ENCODE results near the gene ZNF12. TPM values are rescaled to one million over a fixed set of nuclear protein-coding genes. Genes with fewer than 3 reads are reported as not detected.

ZNF12 gene
- total RNA-seq, 1 experiment from 2014 or later: 19.6 TPM

DNA sequence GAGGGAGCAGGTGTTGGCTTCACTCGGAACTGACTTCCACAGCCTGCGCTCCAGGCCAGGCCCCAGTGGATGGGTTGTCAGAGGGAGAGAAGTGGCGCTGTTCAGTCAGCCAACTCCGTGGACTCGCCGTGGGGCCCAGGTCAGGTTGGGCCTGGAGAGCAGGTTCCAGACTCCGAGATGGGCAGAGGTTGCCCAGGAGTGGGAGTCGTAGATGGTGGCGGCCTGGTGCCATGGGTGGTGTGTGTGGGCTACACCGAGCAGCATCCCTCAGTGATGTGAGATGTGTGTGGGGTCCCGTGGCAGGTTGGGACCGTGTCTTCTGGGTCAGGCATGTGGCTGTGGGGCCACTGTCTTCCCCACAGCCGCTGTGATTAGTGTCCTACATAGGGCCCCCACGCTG is 59.2 kb downstream of the ZNF12 start:
- DNase-seq (ENCODE audit: low read depth): no peak

DNA sequence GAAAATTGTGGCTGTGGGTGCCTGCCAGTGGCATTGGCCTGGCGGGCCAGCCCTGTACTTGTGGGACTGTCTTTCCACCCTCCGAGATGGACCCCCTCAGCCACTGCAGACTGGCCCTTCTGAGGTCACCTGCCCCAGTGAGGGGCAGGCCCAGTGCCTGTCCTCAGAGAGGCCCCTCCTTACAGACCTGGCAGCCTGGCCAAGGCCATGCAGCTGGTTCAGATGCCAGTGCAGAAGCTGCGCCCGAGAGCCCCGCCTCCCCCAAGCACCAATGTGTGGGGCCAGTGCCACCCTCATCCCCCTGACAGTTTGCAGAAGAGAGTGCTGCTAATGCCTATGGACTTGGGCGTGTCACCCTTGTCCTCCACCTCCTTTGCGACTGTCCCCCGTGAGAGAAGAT is 59.7 kb downstream of the ZNF12 start:
- DNase-seq (ENCODE audit: low read depth): no peak

DNA sequence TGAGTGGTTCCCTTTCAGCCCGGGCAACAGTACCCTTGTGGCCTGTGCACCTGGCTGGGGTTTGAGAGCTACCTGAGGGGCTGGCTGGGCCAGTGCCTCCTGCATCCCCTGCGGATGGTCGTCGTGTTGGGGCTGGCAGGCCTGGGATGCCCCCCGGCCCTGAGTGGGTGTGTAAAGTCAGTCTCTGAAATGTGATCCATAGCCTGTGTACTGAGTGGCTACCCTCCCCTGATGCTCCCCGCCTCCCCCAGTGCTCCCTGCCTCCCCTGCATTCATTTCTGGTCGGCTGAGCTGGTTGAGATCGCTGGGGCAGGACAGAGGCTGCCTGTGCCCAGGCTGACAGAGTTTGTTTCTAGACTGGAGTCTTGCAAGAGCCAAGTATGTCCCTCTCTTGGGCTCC is 60.3 kb downstream of the ZNF12 start:
- DNase-seq (ENCODE audit: low read depth): no peak

DNA sequence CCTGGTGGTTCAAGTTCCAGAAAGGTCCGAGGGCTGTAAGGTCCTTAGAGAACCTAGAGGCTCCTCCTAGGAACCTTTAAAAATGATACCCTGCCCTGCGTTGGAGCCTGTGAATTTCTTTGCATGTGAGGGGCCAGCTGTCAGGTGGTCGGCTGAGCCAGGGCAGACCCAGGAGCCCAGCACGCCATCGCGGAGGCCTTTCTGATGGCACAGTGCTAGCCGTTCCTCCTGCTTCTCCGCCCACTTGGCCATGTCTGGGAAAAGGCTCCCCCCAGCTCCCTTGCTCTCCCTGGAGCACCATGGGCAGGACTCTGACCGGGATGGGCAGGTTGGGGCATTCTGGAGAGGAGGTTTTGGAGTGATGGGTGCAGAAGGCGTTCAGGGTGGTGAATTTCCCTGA is 62.0 kb downstream of the ZNF12 start:
- DNase-seq (ENCODE audit: low read depth): no peak

DNA sequence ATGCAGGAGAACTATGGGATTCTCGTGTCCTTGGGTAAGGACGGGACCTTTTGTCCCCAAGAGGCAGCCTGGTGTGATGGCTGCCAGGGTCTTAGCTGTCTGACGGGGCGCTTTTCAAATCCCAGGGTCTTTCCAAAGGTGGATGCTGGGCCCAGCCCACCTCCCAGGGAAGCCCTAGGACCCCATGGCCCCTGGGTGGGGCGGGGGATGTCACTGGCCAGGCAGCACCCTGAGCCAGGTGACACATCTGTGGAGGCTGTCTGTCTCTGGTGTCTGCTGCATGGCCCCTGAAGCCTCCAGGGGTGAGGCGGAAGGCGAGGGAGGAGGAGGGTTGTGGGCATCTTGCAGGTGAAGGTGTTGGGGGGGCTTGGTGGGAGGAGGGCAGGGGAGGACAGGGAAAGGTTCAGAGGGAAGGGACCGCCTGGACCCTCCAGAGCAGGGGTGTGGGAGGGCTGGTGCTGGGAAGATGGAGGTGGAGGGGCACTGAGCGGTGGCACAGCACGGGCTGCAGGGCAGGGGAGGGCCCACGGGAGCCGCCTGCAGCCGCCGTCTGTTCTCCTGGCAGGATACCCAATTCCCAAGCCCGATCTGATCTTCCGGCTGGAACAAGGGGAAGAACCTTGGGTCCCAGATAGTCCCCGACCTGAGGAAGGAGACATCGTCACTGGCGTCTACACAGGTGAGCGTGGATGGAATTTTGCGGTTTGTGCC is 62.7 kb downstream of the ZNF12 start:
- no peak for DNase-seq (ENCODE audit: low read depth)

DNA sequence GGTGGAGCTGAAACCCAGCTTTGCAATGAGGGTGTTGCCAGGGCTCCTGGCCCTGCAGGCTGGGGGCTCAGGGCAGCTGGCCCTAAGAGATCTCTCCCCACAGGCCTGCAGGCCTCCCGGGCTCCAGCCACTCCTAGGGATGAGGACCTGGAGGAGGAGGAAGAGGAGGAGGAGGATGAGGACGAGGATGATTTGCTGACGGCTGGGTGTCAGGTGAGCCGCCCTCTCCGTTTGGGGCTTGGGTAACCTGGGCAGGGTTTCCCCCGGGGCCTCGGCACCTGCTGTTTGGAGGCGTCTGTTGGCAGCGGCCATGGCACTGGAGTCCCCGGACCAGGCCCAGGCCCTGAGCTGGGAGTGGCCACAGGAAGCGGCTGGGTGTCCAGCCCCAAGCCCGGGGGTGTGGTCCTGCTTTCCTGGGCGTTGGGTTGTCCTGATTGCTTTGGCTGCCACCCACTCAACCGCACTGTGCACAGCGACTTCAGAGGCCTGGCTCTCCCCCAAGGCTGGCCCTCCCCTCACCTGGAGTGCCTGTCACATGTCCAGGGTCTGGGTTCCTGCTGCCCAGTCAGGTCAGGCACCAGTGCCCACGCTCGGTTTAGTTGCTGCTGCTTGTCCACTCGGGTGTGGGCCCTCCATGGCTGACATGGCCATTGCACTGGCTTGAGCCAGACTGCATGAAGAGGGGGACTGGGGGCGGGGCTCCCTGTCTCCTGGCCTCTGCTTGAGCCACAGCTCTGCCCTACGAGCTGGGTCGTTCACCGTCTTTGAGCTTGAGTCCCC is 63.7 kb downstream of the ZNF12 start:
- no peak for DNase-seq (ENCODE audit: low read depth)

DNA sequence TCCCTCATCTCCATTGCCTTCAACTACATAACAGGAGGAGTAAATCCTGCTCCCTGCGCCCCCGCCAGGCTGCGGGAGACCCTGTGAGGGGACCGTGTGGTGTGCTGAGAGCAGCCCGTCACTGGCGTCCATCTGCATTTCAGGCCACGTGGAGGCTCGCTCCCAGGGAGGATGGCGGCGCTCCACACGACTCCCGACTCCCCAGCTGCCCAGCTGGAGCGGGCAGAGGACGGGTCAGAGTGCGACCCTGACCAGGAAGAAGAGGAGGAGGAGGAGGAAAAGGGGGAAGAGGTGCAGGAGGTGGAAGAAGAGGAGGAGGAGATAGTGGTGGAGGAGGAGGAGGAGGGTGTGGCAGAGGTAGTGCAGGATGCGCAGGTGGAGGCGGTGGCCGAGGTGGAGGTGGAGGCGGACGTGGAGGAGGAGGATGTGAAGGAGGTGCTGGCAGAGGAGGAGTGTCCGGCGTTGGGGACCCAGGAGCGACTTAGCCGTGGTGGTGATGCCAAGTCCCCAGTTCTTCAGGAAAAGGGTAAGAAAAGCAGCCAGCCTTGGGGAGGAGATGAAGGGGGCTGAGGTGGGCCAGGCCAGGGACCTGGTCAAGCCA is 64.4 kb downstream of the ZNF12 start:
- no peak for DNase-seq (ENCODE audit: low read depth)

DNA sequence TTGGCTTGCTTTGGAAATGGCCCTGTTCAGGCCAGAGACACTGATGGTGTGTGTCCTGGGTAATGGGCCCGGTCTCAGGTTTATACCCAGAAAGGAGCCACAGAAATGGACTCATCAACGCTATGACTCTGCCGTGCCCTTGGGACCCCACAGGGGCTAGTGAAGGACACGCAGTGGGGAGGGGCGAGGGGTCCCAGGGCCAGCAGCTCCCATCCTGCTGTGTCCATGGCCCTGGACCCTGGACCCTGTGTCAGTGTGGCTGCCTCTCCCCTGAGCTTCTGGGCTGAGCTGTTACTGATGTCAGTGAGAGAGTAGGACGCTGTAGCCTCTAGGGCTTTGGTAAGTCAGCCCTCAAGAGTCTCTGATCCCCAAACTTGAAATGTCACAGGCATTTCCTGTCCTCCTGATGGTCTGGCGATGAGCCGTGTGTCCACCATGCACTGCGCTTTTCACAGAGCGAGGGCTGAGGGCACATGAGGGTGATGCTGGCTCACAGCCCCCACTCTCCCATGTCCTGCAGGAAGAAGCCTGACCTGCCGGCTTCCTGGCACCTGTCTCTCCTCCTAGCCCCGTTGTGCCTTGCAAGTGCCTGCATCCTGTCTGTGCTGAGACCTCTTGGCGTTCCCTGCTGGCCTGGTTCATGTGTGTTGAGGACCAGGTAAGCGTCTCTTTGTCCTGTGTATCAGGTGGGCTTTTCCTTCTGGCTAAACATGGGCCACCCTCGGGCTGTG is 65.3 kb downstream of the ZNF12 start:
- DNase-seq (ENCODE audit: low read depth): no peak

DNA sequence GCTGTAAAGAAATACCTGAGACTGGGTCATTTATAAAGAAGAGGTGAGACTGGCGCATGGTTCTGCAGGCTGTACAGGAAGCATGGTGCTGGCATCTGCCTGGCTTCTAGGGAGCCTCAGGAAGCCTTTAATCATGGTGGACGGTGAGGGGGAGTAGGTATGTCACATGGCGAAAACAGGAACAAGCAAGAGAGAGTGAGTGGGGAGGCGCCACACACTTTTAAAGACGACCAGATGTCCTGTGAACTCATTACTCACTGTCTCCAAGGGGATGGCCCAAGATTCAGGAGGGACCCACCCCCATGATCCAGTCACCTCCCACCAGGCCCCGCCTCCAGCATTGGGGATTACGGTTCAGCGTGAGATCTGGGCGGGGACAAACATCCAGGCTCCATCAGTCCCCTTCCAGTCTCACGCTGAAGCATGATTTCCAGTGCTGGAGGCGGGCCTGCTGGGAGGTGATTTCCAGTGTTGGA is 66.5 kb downstream of the ZNF12 start:
- peak; percentile 37 for DNase-seq (ENCODE audit: low read depth)

DNA sequence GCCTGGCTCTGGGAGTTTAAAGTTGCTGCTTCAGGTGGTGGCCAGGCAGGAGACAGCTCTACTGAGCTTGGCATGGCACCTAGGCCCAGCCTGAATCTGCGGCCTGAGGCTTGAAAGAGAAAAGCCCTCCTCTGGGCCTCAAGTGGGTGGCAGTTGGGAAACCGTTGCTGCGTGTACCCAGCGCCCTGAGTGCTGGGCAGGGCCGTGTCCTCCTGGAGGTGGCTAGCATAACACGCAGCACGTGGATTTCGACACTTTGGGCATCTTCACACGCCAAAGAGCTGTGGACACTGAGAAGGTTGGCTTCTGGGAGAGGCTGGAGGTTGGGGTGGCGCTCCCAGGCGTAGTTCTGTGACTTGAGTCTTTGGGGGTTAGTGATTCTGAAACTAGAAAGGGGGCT is 67.1 kb downstream of the ZNF12 start:
- DNase-seq (ENCODE audit: low read depth): no peak

DNA sequence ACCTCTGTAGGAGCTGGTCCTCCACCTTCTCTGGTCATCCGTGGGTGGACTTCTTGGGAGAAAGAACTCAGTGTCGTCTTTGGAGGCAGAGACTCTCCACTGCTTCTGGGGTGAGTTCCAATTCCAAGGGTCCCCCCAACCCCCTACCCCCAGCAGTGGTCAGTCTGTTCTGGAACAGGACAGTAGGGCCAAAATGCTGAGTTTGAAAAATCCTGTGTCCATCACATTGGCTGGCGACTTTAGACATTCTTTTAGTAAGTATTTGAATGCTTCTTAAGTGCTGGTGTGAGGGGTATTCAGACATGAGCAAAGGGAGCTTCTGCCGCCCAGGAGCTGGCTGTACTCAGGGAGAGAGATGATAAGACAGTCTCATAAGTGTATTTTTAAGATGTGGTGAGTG is 67.7 kb downstream of the ZNF12 start:
- no peak for DNase-seq (ENCODE audit: low read depth)

Other genes with a start within 250 kb of the ZNF12 start
- gene KDELR2, start 222.8 kb downstream of the ZNF12 start, total RNA-seq (2014; rRNA removed): 212 and 239 TPM in 2 replicates
- not detected in 2 replicates for gene GRID2IP, start 155.5 kb downstream of the ZNF12 start, total RNA-seq (2014; rRNA removed)
- gene ZDHHC4, start 129.5 kb downstream of the ZNF12 start, total RNA-seq (2014; rRNA removed): 75.4 and 84.8 TPM in 2 replicates
- 24.6 and 24.7 TPM in 2 replicates for gene INTS15, start 116.9 kb downstream of the ZNF12 start, total RNA-seq (2014; rRNA removed)
- 0.38 and 0.69 TPM in 2 replicates for gene ZNF853, start 91.3 kb downstream of the ZNF12 start, total RNA-seq (2014; rRNA removed)
- gene ZNF316, start 69.6 kb downstream of the ZNF12 start, total RNA-seq (2014; rRNA removed): 25.0 and 25.3 TPM in 2 replicates
- gene RSPH10B2, start 47.2 kb upstream of the ZNF12 start, total RNA-seq (2014; rRNA removed): not detected in 2 replicates
- 19.7 and 21.1 TPM in 2 replicates for gene CCZ1B, start 119.3 kb upstream of the ZNF12 start, total RNA-seq (2014; rRNA removed)